Measurements from ENCODE around the gene ZNF33B.
A peak's percentile ranks its signal among the peaks of the same experiment; 100 is the strongest.

- TF ChIP-seq CTCF (IDR thresholded peaks at IDR 0.05) = no peak
- TF ChIP-seq POLR2A (IDR thresholded peaks at IDR 0.05) = peak; percentile 49 to 80 (median 77)
Observed at GRCh38 chr10:42640610-42641229, 2.4 kb upstream of the ZNF33B start.

All from body of pancreas (tissue), 4 donors.